HepG2 (cell line): ENCODE data around the gene ACSL4. TPM values are rescaled to one million over a fixed set of nuclear protein-coding genes. Genes with fewer than 3 reads are reported as not detected.

Experiments used
- ATF7-NPFF ChIP-seq: sonication (generic); formaldehyde crosslinking; IDR thresholded peaks from 2 replicates; pipeline ENCODE4 v1.8.1; 2023; ENCODE audit warnings: mild to moderate bottlenecking, low read depth, missing genetic modification reagents, moderate library complexity
- BCL6 ChIP-seq: IDR thresholded peaks from 2 replicates; pipeline ENCODE4 v1.6.1; 2016; ENCODE audit warnings: missing genetic modification reagents, missing compliant biosample characterization
- EHMT2 ChIP-seq: fragments of 200-600 bp; sonication (generic); IDR thresholded peaks from 2 replicates; pipeline ENCODE4 v1.7.0; 2017; ENCODE audit warnings: antibody characterized with exemption, low read depth, low read length, borderline replicate concordance
- ETV6 ChIP-seq: sonication (generic); formaldehyde crosslinking; conservative IDR thresholded peaks from 2 replicates; pipeline ENCODE4 v1.4.0; 2020; ENCODE audit warnings: missing genetic modification reagents
- IKZF1 ChIP-seq: fragments of 450-650 bp; IDR thresholded peaks from 2 replicates; pipeline ENCODE4 v1.7.1; 2016
- KLF11 ChIP-seq: IDR thresholded peaks from 2 replicates; pipeline ENCODE4 v1.6.1; 2016; ENCODE audit warnings: missing compliant biosample characterization
- KLF12 ChIP-seq: sonication (generic); formaldehyde crosslinking; IDR thresholded peaks from 2 replicates; pipeline ENCODE4 v1.4.0; 2020; ENCODE audit warnings: missing genetic modification reagents, borderline replicate concordance
- LCORL ChIP-seq, 2 experiments: fragments of 450-650 bp in 1 of 2; sonication (generic) in 1 of 2; formaldehyde crosslinking in 1 of 2; IDR thresholded peaks; 2 replicates each; pipeline versions ENCODE4 v1.5.0 to v1.6.1; 2017 to 2020; ENCODE audit warnings: antibody characterized with exemption in 1 of 2, missing genetic modification reagents in 1 of 2
- MLLT10 ChIP-seq: sonication (generic); formaldehyde crosslinking; IDR thresholded peaks from 2 replicates; pipeline ENCODE4 v1.4.0; 2020; ENCODE audit warnings: missing genetic modification reagents
- PHB2 ChIP-seq: fragments of 450-650 bp; IDR thresholded peaks from 2 replicates; pipeline ENCODE4 v1.6.1; 2018; ENCODE audit not compliant: partially characterized antibody
- RBFOX2 ChIP-seq: fragments of 200-400 bp; formaldehyde crosslinking; IDR thresholded peaks from 2 replicates; pipeline ENCODE4 v1.6.1; 2017; ENCODE audit warnings: low read depth, mild to moderate bottlenecking, low read length
- SIX4 ChIP-seq: sonication (generic); formaldehyde crosslinking; IDR thresholded peaks from 2 replicates; pipeline ENCODE4 v1.4.0; 2020; ENCODE audit warnings: missing genetic modification reagents
- ZMYM3 ChIP-seq: sonication (generic); formaldehyde crosslinking; IDR thresholded peaks from 2 replicates; pipeline ENCODE4 v1.5.1; 2020; ENCODE audit warnings: mild to moderate bottlenecking, missing genetic modification reagents
- ZNF180 ChIP-seq: sonication (generic); formaldehyde crosslinking; IDR thresholded peaks from 2 replicates; pipeline ENCODE4 v1.4.0; 2020; ENCODE audit warnings: low read depth, missing genetic modification reagents, borderline replicate concordance
- ZNF441 ChIP-seq: sonication (generic); formaldehyde crosslinking; IDR thresholded peaks from 2 replicates; pipeline ENCODE4 v1.7.0; 2021; ENCODE audit warnings: missing genetic modification reagents, borderline replicate concordance
- ZNF577 ChIP-seq: sonication (generic); formaldehyde crosslinking; IDR thresholded peaks from 2 replicates; pipeline ENCODE4 v1.4.0; 2020; ENCODE audit warnings: mild to moderate bottlenecking, low read depth, missing genetic modification reagents, borderline replicate concordance
- polyA plus RNA-seq, 8 experiments: library from polyadenylated mRNA; depleted of rRNA in 3 of 8; stranded (reverse) in 7 of 8; unstranded in 1 of 8; fragments of >200 nt; fragmentation: Illumina TruSeq in 4 of 8; extraction: Trizol in 4 of 8; gene quantifications; 2 replicates each; pipeline versions ENCODE4 v1.2.1 to v1.2.3, GENCODE V29; 2011 to 2016; ENCODE audit warnings: low read depth in 4 of 8, missing spikeins in 1 of 8, mixed read lengths in 1 of 8; ENCODE audit not compliant: insufficient read depth in 1 of 8
- total RNA-seq, 5 experiments: library from RNA; depleted of rRNA; stranded (reverse); fragments of >200 nt; fragmentation: Illumina TruSeq; extraction: Trizol; gene quantifications; 2 replicates each; pipeline ENCODE4 v1.2.3, GENCODE V29; 2016; ENCODE audit warnings: low read depth in 1 of 5
- TF ChIP-seq, protein P1 (sequence below): sonication (generic); formaldehyde crosslinking; IDR thresholded peaks from 2 replicates; pipeline ENCODE4 v1.9.0; 2022; ENCODE audit warnings: missing genetic modification reagents, mild to moderate bottlenecking, borderline replicate concordance
- TF ChIP-seq, protein P2 (sequence below): sonication (generic); formaldehyde crosslinking; conservative IDR thresholded peaks from 2 replicates; pipeline ENCODE4 v1.4.0; 2020; ENCODE audit warnings: missing genetic modification reagents
- TF ChIP-seq, protein P3 (sequence below), 2 experiments: sonication (generic) in 1 of 2; formaldehyde crosslinking in 1 of 2; IDR thresholded peaks; 2 replicates each; pipeline versions ENCODE4 v1.6.1 to v1.9.0; 2014 to 2022; ENCODE audit warnings: antibody characterized with exemption in 1 of 2, borderline replicate concordance in 1 of 2, inconsistent platforms in 1 of 2, low read depth in 1 of 2, missing genetic modification reagents in 1 of 2
- TF ChIP-seq, protein P4 (sequence below): sonication (generic); formaldehyde crosslinking; IDR thresholded peaks from 2 replicates; pipeline ENCODE4 v1.4.0; 2020; ENCODE audit warnings: missing genetic modification reagents

Gene ACSL4
- total and polyA plus RNA-seq, 2 of the 13 experiments (the other 11 are each of a cell fraction or from before 2014, with no cell fraction given), result 207 to 316 TPM

DNA sequence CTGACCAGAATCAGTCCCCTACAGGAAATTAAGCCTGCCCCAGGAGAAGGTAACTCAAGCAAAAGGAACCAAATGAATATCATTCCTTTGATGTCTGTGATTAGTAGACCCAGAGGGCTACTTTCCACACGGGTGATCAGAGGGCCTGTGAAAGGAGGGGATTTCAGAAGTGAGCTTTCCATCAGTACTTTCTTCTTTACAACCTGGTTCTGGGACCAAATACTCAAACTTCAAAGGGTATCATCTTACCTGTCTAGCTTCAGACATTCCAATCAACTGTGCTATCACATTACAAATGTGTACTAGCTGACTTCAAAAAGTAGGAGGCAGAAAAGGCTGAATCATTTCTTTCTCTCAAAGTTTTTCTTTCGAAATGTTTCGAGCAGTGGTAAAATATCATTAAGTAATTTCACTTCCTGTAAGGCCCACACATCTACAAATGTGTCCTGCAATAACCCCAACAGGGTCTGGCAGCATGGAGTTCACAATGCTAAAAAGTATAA, 23.9 kb downstream of the ACSL4 start (continued):
- TF ChIP-seq KLF11 (no peak), ZNF180 (CRISPR knock-in tag) (no peak), ETV6 (CRISPR knock-in tag) (no peak), ZNF441 (CRISPR knock-in tag) (no peak), KLF12 (CRISPR knock-in tag) (no peak), BCL6 (CRISPR knock-in tag) (peak; percentile 35; the same call in 1 of the 2 replicates), ZMYM3 (CRISPR knock-in tag) (no peak), ATF7-NPFF (CRISPR knock-in tag) (no peak), EHMT2 (no peak), MLLT10 (CRISPR knock-in tag) (no peak), PHB2 (no peak), LCORL (IDR thresholded peaks at IDR 0.05) (no peak), LCORL (CRISPR knock-in tag; IDR thresholded peaks at IDR 0.05) (no peak), RBFOX2 (no peak), ZNF577 (no peak), SIX4 (CRISPR knock-in tag) (peak; percentile 83), IKZF1 (no peak)
- TF ChIP-seq, protein P1, sequence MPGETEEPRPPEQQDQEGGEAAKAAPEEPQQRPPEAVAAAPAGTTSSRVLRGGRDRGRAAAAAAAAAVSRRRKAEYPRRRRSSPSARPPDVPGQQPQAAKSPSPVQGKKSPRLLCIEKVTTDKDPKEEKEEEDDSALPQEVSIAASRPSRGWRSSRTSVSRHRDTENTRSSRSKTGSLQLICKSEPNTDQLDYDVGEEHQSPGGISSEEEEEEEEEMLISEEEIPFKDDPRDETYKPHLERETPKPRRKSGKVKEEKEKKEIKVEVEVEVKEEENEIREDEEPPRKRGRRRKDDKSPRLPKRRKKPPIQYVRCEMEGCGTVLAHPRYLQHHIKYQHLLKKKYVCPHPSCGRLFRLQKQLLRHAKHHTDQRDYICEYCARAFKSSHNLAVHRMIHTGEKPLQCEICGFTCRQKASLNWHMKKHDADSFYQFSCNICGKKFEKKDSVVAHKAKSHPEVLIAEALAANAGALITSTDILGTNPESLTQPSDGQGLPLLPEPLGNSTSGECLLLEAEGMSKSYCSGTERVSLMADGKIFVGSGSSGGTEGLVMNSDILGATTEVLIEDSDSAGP (CRISPR knock-in tag), result no peak
- TF ChIP-seq, protein P2, sequence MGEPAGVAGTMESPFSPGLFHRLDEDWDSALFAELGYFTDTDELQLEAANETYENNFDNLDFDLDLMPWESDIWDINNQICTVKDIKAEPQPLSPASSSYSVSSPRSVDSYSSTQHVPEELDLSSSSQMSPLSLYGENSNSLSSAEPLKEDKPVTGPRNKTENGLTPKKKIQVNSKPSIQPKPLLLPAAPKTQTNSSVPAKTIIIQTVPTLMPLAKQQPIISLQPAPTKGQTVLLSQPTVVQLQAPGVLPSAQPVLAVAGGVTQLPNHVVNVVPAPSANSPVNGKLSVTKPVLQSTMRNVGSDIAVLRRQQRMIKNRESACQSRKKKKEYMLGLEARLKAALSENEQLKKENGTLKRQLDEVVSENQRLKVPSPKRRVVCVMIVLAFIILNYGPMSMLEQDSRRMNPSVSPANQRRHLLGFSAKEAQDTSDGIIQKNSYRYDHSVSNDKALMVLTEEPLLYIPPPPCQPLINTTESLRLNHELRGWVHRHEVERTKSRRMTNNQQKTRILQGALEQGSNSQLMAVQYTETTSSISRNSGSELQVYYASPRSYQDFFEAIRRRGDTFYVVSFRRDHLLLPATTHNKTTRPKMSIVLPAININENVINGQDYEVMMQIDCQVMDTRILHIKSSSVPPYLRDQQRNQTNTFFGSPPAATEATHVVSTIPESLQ (CRISPR knock-in tag), result no peak
- TF ChIP-seq, protein P3, sequence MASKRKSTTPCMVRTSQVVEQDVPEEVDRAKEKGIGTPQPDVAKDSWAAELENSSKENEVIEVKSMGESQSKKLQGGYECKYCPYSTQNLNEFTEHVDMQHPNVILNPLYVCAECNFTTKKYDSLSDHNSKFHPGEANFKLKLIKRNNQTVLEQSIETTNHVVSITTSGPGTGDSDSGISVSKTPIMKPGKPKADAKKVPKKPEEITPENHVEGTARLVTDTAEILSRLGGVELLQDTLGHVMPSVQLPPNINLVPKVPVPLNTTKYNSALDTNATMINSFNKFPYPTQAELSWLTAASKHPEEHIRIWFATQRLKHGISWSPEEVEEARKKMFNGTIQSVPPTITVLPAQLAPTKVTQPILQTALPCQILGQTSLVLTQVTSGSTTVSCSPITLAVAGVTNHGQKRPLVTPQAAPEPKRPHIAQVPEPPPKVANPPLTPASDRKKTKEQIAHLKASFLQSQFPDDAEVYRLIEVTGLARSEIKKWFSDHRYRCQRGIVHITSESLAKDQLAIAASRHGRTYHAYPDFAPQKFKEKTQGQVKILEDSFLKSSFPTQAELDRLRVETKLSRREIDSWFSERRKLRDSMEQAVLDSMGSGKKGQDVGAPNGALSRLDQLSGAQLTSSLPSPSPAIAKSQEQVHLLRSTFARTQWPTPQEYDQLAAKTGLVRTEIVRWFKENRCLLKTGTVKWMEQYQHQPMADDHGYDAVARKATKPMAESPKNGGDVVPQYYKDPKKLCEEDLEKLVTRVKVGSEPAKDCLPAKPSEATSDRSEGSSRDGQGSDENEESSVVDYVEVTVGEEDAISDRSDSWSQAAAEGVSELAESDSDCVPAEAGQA (IDR thresholded peaks at IDR 0.05; ENCODE audit: low read depth), result no peak
- TF ChIP-seq, protein P3 (CRISPR knock-in tag; IDR thresholded peaks at IDR 0.05; ENCODE audit: borderline replicate concordance), result no peak
- TF ChIP-seq, protein P4, sequence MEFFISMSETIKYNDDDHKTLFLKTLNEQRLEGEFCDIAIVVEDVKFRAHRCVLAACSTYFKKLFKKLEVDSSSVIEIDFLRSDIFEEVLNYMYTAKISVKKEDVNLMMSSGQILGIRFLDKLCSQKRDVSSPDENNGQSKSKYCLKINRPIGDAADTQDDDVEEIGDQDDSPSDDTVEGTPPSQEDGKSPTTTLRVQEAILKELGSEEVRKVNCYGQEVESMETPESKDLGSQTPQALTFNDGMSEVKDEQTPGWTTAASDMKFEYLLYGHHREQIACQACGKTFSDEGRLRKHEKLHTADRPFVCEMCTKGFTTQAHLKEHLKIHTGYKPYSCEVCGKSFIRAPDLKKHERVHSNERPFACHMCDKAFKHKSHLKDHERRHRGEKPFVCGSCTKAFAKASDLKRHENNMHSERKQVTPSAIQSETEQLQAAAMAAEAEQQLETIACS (CRISPR knock-in tag), result no peak
